Kidney epithelial cell (primary cell): Measurements from ENCODE around the gene SLC39A8. TPM values are rescaled to one million over a fixed set of nuclear protein-coding genes. Genes with fewer than 3 reads are reported as not detected.

Experiments used
- DNase-seq: peaks from one replicate; pipeline ENCODE4 v3.0.0-alpha.2; 2010; ENCODE audit warnings: low read depth
- H3K27me3 ChIP-seq: 2 replicates; pipeline ENCODE4 v1.6.0; 2011; ENCODE audit warnings: low read length; ENCODE audit not compliant: control insufficient read depth, insufficient read depth
- H3K36me3 ChIP-seq: 2 replicates; pipeline ENCODE4 v1.5.1; 2011; ENCODE audit warnings: low read length; ENCODE audit not compliant: control insufficient read depth, insufficient read depth
- H3K4me3 ChIP-seq: 2 replicates; pipeline ENCODE4 v1.5.1; 2011; ENCODE audit warnings: low read depth, mild to moderate bottlenecking, control low read depth, low read length
- total RNA-seq: library from RNA; depleted of rRNA; stranded (reverse); fragments of >200 nt; gene quantifications from 2 replicates; pipeline ENCODE4 v1.2.3, GENCODE V29; 2015
- TF ChIP-seq, protein P1 (sequence below): IDR thresholded peaks from 2 replicates; pipeline ENCODE4 v1.5.1; 2011; ENCODE audit warnings: mild to moderate bottlenecking, moderate library complexity, low read length, control low read depth, inconsistent platforms; ENCODE audit not compliant: insufficient read depth, poor library complexity, severe bottlenecking

The SLC39A8 gene
- total RNA-seq, 1 donor from 2014 or later, result 15.8 TPM

DNA sequence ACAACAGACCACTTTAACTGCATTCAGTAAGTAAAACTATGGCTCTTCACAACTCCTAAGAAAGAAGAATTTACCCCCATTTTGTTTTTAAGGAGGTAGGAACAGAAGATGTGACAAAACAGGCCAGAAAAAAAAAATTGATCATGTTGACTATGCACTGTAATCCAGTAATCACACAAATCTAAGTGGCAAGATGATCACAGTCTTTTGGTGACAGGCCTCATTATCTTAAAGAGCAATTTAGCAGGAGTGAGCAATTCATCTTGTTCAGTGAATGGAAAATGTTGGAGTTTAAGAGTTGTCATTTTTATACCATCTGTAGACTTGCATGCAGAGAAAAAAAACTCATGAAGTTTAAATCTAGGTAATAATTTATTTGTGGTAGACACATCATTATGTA is 115.1 kb downstream of the SLC39A8 start:
- Histone ChIP-seq H3K4me3 (no peak overlapping the region), H3K36me3 (no peaks in the 10 kb centered on the region), H3K27me3 (no peaks in the 10 kb centered on the region)
- DNase-seq, result no peak
- TF ChIP-seq, protein P1, sequence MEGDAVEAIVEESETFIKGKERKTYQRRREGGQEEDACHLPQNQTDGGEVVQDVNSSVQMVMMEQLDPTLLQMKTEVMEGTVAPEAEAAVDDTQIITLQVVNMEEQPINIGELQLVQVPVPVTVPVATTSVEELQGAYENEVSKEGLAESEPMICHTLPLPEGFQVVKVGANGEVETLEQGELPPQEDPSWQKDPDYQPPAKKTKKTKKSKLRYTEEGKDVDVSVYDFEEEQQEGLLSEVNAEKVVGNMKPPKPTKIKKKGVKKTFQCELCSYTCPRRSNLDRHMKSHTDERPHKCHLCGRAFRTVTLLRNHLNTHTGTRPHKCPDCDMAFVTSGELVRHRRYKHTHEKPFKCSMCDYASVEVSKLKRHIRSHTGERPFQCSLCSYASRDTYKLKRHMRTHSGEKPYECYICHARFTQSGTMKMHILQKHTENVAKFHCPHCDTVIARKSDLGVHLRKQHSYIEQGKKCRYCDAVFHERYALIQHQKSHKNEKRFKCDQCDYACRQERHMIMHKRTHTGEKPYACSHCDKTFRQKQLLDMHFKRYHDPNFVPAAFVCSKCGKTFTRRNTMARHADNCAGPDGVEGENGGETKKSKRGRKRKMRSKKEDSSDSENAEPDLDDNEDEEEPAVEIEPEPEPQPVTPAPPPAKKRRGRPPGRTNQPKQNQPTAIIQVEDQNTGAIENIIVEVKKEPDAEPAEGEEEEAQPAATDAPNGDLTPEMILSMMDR, result no peak

DNA sequence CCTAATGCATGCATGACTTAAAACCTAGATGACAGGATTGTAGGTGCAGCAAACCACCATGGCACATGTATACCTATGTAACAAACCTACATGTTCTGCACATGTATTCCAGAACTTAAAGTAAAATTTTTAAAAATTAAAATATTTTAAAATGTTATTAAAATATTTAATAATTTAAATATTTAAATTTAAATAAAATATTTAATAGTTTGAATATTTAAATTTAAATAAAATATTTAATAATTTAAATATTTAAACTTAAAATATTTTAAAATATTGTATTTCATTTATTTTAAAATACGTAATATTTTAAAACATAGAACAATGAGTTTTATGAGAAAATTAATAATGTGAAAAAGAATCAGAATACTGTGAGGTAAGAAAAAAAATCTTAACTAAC is 117.9 kb downstream of the SLC39A8 start:
- TF ChIP-seq, protein P1, result no peak
- DNase-seq, result no peak
- Histone ChIP-seq H3K27me3 (no peaks in the 10 kb centered on the region), H3K36me3 (no peaks in the 10 kb centered on the region), H3K4me3 (no peak overlapping the region)

DNA sequence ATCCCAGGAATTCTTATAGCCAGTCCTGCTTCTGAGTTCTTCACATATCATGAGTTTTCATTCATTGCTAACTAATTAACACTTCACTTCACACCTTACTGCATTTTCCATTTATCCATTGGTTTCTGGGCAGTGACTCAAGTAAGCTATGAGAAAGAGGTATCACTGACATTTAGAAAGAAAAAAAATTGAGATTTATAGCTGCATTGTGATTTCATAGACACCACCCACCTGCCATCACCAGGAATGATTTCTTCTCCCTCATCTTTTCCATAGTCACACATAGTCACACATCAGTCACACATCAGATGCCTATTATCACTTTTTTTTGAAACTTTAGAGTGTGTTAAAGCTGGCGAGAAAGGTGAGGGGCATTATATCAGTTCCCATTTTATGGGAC is 121.8 kb downstream of the SLC39A8 start:
- TF ChIP-seq, protein P1, result no peak
- no peaks in the 10 kb centered on the region for H3K27me3 ChIP-seq
- no peaks in the 10 kb centered on the region for H3K36me3 ChIP-seq
- no peak overlapping the region for H3K4me3 ChIP-seq
- DNase-seq, result no peak

DNA sequence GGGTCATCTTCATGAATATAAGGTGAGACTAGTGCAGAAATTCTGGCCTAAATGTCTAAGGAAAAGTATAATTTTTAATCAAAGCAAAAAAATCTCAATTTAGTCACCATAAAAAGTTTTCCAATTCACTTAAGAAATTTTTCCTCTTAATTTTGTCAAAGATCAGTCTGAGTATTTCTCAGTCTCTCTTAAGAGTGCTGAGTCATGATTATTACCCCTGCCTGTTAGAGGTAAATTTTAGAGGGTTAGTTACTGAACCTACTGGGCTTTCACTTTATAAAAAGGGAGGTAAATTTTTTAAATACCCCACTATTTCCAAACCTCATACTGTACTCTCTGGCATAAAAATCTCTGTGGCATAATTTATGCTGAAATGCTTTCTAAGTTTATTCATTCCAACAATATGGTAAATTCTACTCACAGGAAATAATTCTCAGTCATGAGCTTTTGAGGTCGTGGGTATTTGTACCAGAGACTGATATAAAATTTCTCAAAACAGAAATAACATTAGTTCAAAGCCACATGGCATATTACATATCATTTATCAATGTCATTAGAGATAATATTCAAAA is 122.4 kb downstream of the SLC39A8 start:
- no peaks in the 10 kb centered on the region for H3K27me3 ChIP-seq
- H3K4me3 ChIP-seq, result no peak overlapping the region
- H3K36me3 ChIP-seq, result no peaks in the 10 kb centered on the region
- TF ChIP-seq, protein P1, result no peak
- DNase-seq, result no peak

DNA sequence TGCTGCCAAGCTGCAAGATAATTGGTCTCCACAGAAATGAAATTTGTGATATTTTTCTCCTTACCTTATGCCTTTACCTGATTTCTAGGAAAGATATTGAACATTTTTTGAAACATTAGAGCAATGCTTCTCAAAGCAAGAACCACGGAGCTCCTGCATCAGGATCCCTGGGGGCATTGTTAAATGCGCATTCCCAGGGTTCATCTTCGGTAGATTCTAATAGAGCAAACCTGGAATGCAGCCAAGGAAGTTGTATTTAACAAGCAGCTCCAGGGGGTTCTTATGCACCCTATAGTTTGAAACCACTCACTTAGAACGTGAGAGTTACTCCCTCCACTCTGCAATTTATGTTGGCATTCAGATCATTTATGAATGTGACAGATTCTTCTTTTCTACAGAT is 126.2 kb downstream of the SLC39A8 start:
- no peaks in the 10 kb centered on the region for H3K36me3 ChIP-seq
- H3K27me3 ChIP-seq, result no peaks in the 10 kb centered on the region
- TF ChIP-seq, protein P1, result no peak
- H3K4me3 ChIP-seq, result no peak overlapping the region
- no peak for DNase-seq

DNA sequence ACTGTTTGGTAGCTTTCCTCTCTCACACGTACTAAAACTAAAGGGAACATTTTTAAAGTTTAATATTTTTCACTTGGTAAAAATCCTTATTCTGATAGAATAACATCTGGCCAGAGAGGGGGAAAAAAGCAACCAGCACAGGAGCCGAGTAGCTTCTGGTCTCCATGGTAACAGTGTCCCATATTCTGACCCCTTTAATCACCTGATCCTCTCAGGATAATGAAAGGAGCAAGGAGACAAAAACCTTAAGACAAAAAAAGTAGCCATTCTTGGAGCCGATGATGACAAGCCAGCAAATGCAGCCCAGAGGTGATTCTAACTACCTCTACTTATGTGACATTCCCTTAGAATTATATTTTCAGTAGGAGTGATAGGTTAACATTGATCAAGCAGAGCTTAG is 126.6 kb downstream of the SLC39A8 start:
- Histone ChIP-seq H3K36me3 (no peaks in the 10 kb centered on the region), H3K27me3 (no peaks in the 10 kb centered on the region), H3K4me3 (no peak overlapping the region)
- no peak for DNase-seq
- TF ChIP-seq, protein P1, result no peak
